Measurements from ENCODE around the gene SIL1. TPM values are rescaled to one million over a fixed set of nuclear protein-coding genes. Genes with fewer than 3 reads are reported as not detected.
A peak's percentile ranks its signal among the peaks of the same experiment; 100 is the strongest.

SIL1 gene
- total and polyA plus RNA-seq, 2 of the 8 experiments (the other 6 are each of a cell fraction or from before 2014, with no cell fraction given) = 8.3 to 12.8 TPM

DNA sequence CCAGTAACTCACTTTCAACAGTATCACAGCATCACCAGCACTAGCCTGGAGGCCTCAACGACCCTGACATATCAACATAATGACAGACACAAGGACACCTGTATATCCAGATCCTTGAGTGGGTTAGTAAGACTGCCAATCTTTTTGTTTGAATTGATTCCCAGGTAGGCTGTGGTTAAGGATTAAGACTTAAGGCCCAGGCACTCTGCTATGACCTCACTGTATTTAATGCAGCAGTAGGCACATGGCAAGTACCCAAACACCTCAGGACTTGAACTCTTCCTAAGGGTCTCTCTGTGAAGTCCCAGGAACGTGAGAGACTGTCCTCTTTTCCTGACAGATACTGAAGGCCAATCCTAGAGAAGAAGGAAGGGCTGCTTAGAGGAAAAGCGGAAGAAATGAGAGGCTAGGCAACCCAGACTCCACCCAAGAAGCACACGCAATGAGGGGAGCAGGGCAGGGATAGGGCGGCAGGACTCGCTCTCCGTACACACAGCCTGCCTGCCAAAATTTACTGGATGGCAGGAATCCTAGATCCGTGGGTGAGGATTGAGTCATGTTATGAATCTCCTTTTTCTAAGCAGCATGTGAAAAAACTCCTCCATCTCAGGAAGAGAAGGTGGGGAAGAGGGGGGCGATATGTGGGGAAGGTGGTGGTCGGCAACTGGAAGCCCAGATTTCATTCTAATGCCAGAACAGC, 93.4 kb downstream of the SIL1 start:
- H3K18ac ChIP-seq (ENCODE audit: extremely low read depth, low read length) = 0 out of 2 replicates have a peak overlapping the region, but pooled peaks have one; percentile 25
- no peak overlapping the region for H4K91ac ChIP-seq (replicated peaks; ENCODE audit: insufficient read length, low read length)
- no peaks in the 10 kb centered on the region for H3K36me3 ChIP-seq (ENCODE audit: control insufficient read depth in 2 of 4, insufficient read depth in 4 of 4, low read length in 3 of 4)
- no peaks in the 10 kb centered on the region for H3K9me3 ChIP-seq (ENCODE audit: insufficient read depth in 2 of 2, low read depth in 1 of 2, low read length in 1 of 2)
- H3K4me3 ChIP-seq (ENCODE audit: extremely low read depth in 1 of 4, insufficient read depth in 2 of 4, low read depth in 3 of 4, low read length in 4 of 4) = no peak overlapping the region
- FAIRE-seq (no peak), DNase-seq (ENCODE audit: low read depth in 1 of 2, low spot score in 2 of 2) (no peak)
- H2BK120ac ChIP-seq (replicated peaks; ENCODE audit: low read depth, low read length) = no peak overlapping the region
- peaks cover 0 to 4% (median 2%) of the 10 kb centered on the region in 4 experiments; a peak in 4 of 7 replicates for H3K4me1 ChIP-seq (replicated peaks in 1 of 4; ENCODE audit: control insufficient read depth in 3 of 4, insufficient read depth in 4 of 4, low read length in 3 of 4)
- H2BK5ac ChIP-seq (ENCODE audit: low read depth, low read length) = no peak overlapping the region
- no peak overlapping the region for H4K5ac ChIP-seq (ENCODE audit: insufficient read length, low read depth, low read length)
- no peaks in the 10 kb centered on the region for H3K79me2 ChIP-seq (ENCODE audit: control insufficient read depth in 1 of 2, insufficient read depth in 2 of 2, low read length in 2 of 2)
- POLR2A ChIA-PET (ENCODE audit: partially characterized antibody) = no interaction called here
- no peaks in the 10 kb centered on the region for H3K79me1 ChIP-seq (ENCODE audit: low read depth, low read length)
- H3K27ac ChIP-seq (ENCODE audit: low read depth, low read length) = no peak overlapping the region
- WGBS, 2 experiments (ENCODE audit: extremely low coverage in 1 of 2, insufficient coverage in 1 of 2, insufficient read length in 1 of 2, insufficient replicate concordance in 2 of 2, low coverage in 1 of 2, low lambda C conversion rate in 2 of 2, missing lambda C conversion rate in 1 of 2) = 73% methylated on average over 10 of the region's 10 CpGs; no CpG with 5 or more reads in 1 of the 2 experiments
- H3K56ac ChIP-seq (replicated peaks; ENCODE audit: insufficient read length, low read depth, low read length) = no peak overlapping the region
- no peaks in the 10 kb centered on the region for H3K23me2 ChIP-seq (ENCODE audit: low read depth, low read length)
- no peak overlapping the region for H4K8ac ChIP-seq (ENCODE audit: extremely low read depth, insufficient read depth, low read length)
- no peak overlapping the region for H3K9ac ChIP-seq (replicated peaks in 1 of 4; ENCODE audit: extremely low read depth in 1 of 4, low read depth in 3 of 4, low read length in 3 of 4)
- no peak overlapping the region for H3K4me2 ChIP-seq (ENCODE audit: insufficient read depth in 1 of 2, low read depth in 2 of 2, low read length in 2 of 2)
- no peak overlapping the region for H2AK5ac ChIP-seq (ENCODE audit: low read depth, low read length)
- H4K20me1 ChIP-seq (replicated peaks in 1 of 2; ENCODE audit: control insufficient read depth in 1 of 2, insufficient read depth in 2 of 2, low read length in 2 of 2) = no peaks in the 10 kb centered on the region
- H2BK20ac ChIP-seq (ENCODE audit: low read length) = no peak overlapping the region
- CTCF ChIA-PET (ENCODE audit: partially characterized antibody) = no interaction called here
- H2BK12ac ChIP-seq (ENCODE audit: low read depth, low read length) = no peak overlapping the region
- no peak overlapping the region for H3K14ac ChIP-seq (ENCODE audit: insufficient read length)
- no peak overlapping the region for H2AFZ ChIP-seq (ENCODE audit: low read length)
- H2BK15ac ChIP-seq (ENCODE audit: low read length) = no peak overlapping the region
- TF ChIP-seq NRF1 (IDR thresholded peaks at IDR 0.05; ENCODE audit: low read depth, low read length) = no peak
- TF ChIP-seq E2F6 (IDR thresholded peaks at IDR 0.05) = no peak
- no peak for TF ChIP-seq SAP30 (IDR thresholded peaks at IDR 0.05; ENCODE audit: insufficient read depth, insufficient replicate concordance, low read length)
- TF ChIP-seq RBBP5 (IDR thresholded peaks at IDR 0.05; ENCODE audit: borderline replicate concordance, low read depth, low read length) = no peak
- no peak for TF ChIP-seq CTBP2 (IDR thresholded peaks at IDR 0.05; ENCODE audit: borderline replicate concordance, insufficient read depth, insufficient read length, low read length)
- no peak for TF ChIP-seq FOSL1 (IDR thresholded peaks at IDR 0.05; ENCODE audit: insufficient read depth, low read depth, low read length)
- no peak for TF ChIP-seq SIRT6 (IDR thresholded peaks at IDR 0.05; ENCODE audit: low read length)
- no peak for TF ChIP-seq SIX5 (IDR thresholded peaks at IDR 0.05; ENCODE audit: low read depth, low read length)
- TF ChIP-seq KDM4A (IDR thresholded peaks at IDR 0.05; ENCODE audit: low read depth, low read length, severe bottlenecking) = no peak
- no peak for TF ChIP-seq SP2 (IDR thresholded peaks at IDR 0.05; ENCODE audit: low read length)
- TF ChIP-seq EGR1 (IDR thresholded peaks at IDR 0.05; ENCODE audit: borderline replicate concordance, low read depth, low read length) = no peak
- TF ChIP-seq NANOG (IDR thresholded peaks at IDR 0.05; ENCODE audit: insufficient read depth, low read depth, low read length, poor library complexity, severe bottlenecking) = no peak
- H3K27me3 ChIP-seq (replicated peaks in 1 of 4; ENCODE audit: control insufficient read depth in 3 of 4, extremely low read depth in 1 of 4, insufficient read depth in 3 of 4, low read length in 3 of 4) = no peaks in the 10 kb centered on the region
- H3K4ac ChIP-seq (replicated peaks; ENCODE audit: insufficient read length, low read depth, low read length) = no peak overlapping the region
- no peak overlapping the region for H3K23ac ChIP-seq (ENCODE audit: insufficient read length)
